SH-SY5Y (cell line): ENCODE measurements around the gene C19orf38.

ENCODE experiments used
- GATA2 ChIP-seq: IDR thresholded peaks from 2 replicates; pipeline ENCODE4 v1.6.1; 2011; ENCODE audit warnings: mild to moderate bottlenecking, low read depth, low read length
- GATA3 ChIP-seq: IDR thresholded peaks from 2 replicates; pipeline ENCODE4 v1.6.1; 2011; ENCODE audit warnings: low read depth, mild to moderate bottlenecking, low read length, moderate library complexity

GRCh38 chr19:10899151-10899653, 51.0 kb downstream of the C19orf38 start:
- no peak for TF ChIP-seq GATA3
- no peak for TF ChIP-seq GATA2
